COR-L47 (cell line): ENCODE data around the gene LTF.
"Not testable (repeated sequence)": the region's sequence is repeated elsewhere in the genome, so short reads cannot be mapped to it uniquely, and the experiment has no call there.

ENCODE experiments used
- DNase-seq: peaks from one replicate; lab custom pipeline; 2025; lab: John Stamatoyannopoulos, UW

The LTF gene

GRCh38 chr3:46412786-46413298 lies 51.9 kb downstream of the LTF start:
- no peak for DNase-seq

- no peak for DNase-seq
These were observed 53.4 kb downstream of the LTF start for GRCh38 chr3:46411271-46411670.

GRCh38 chr3:46410669-46411068 lies 54.0 kb downstream of the LTF start:
- DNase-seq: no peak

- DNase-seq: no peak
These were observed 54.8 kb downstream of the LTF start for GRCh38 chr3:46409739-46410489.

GRCh38 chr3:46408853-46409252 lies 55.9 kb downstream of the LTF start:
- DNase-seq: no peak

DNA sequence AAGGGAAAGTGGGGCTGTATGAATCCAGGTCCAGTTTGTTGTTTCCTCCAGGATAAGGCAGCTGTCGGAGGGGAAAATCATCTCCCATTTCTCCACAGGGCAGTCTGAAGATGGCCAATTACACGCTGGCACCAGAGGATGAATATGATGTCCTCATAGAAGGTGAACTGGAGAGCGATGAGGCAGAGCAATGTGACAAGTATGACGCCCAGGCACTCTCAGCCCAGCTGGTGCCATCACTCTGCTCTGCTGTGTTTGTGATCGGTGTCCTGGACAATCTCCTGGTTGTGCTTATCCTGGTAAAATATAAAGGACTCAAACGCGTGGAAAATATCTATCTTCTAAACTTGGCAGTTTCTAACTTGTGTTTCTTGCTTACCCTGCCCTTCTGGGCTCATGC lies 56.7 kb downstream of the LTF start:
- no peak for DNase-seq

GRCh38 chr3:46406788-46407611 lies 57.7 kb downstream of the LTF start, which contains the start of the genes CCR5AS and CCRL2:
TSS of gene CCR5AS (minus strand) at chr3:46407066.
TSS of gene CCRL2 (plus strand) at chr3:46407259. CDS start at chr3:46408080, 821 bp downstream.
- no peak for DNase-seq

GRCh38 chr3:46406443-46406787 lies 58.3 kb downstream of the LTF start:
- DNase-seq: no peak

DNA sequence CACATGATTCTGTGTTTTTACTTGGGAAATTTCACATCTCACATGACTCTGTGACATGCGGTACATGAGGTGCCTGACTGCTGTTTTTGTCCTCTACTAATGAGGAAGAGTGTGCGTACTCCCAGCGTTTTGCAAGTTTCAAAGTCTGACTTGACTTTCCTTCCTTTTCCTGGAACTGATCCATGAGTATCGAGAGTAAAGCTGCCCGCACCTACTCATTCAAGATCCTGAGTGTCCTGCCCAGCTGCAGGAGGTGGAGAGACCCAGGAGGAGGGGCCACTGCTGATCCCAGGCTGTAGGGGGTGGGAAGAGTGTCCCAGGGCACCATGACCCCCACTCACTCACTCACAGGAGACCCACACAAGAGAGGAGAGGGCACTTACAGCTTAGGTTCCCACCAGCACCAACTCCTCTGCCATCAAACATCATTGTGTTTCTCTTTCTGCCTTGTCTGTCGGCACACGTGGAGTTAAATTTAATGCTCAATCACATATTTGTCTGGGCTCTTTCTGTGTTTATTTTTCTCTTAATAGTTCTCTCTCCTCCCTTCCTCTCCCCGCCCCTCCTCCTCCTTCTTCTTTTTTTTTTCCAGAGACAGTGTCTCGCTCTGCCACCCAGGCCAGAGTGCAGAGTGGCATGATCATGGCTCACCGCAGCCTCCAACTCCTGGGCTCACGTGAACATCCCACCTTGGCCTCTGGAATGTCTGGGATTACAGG lies 59.2 kb downstream of the LTF start:
- DNase-seq: no peak

GRCh38 chr3:46402902-46403301 lies 61.8 kb downstream of the LTF start:
- DNase-seq: not testable (repeated sequence)

GRCh38 chr3:46401579-46401978 lies 63.1 kb downstream of the LTF start:
- no peak for DNase-seq

DNA sequence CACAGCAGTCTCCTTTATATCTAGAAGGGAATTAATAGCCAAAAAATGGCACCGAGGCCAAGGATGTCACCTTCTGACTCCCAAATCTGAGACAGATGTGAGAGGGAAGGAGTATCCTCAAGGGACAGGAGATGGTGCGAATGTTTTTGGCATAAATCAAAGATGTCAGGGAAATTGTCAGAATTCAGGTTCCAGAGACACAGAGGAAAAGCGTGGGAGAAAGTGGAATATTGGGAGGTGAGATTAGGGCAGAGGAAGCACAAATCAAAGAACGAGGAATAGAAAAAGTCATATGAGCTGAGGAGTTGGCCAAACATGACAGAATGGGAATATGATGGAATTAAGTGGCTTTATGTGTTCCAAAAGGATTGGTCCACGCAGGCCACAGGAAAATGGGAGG lies 63.9 kb downstream of the LTF start:
- no peak for DNase-seq

- no peak for DNase-seq
These were observed 64.5 kb downstream of the LTF start for GRCh38 chr3:46400000-46400734.

DNA sequence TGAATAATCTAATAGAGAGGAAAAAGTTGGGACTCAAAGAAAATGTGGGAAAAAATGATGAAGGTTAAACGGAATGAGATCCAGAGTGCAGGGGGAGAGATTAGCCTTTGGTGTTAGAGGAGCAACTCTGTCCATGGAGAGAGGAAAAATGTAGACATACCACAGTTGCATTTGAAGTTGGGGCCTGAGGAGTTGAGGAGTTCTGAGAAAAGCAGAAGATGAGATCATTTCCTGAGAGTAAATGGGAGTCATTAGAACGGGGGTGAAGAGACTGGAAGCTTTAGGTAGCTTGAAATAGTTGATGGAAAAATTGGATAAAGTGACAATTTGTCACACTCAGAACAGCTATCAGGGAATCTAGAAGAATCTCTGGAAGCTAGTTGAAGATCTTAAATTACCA lies 65.1 kb downstream of the LTF start:
- DNase-seq: no peak

DNA sequence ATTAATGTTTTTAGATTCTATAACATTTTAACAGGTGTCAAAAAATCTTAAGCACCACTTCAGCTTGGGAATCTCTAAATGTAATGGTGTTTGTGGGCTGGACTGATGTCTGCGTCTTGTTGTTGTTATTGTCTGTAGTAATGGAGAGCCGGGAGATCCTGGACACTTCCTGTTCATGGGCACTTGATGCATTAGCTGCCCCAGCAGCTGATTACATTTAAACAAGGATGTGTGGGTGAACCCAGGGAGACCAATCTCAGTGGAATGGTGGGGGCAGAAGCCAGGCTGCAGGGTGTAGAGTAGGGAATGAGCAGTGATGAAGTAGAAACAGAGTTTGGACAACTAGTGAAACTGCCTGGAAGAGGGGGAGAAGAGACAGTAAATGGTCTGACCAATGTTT lies 65.6 kb downstream of the LTF start:
- no peak for DNase-seq

DNA sequence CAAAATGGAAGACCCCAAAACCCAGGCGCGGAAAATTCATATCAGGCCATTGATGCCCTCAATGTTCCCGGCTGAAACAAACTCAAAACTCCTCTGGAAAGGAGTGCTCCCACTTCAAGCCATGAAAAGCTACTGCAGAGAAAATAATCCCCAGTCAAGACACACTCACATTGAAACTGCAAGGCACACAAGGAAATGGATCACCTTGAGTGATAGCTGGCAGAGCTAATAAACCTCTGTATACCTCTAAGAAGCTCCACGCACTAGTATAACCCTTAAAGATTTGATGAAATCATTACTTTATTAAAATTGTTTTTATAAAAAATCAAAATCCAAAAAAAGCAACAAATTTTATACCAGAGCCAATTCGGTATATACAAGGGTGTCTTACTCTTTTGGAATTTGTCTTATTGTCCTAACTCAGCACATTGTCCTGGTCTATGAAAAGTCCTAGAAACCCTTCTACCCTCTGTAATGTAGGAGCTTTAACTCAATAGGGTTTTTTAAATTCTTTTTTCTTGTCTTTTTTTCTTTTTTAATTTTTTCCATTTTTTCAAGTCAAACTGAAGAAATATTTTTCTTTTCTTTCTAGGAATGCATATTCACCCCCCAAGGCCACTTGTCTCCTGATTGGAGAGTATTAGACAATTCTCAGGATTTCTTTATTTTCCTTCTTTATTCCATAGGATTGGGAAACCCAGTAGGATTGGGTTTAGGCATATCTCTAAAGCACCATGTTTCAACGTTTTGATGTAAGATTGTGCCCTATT lies 66.3 kb downstream of the LTF start:
- no peak for DNase-seq

GRCh38 chr3:46397111-46397510 lies 67.6 kb downstream of the LTF start:
- no peak for DNase-seq

DNA sequence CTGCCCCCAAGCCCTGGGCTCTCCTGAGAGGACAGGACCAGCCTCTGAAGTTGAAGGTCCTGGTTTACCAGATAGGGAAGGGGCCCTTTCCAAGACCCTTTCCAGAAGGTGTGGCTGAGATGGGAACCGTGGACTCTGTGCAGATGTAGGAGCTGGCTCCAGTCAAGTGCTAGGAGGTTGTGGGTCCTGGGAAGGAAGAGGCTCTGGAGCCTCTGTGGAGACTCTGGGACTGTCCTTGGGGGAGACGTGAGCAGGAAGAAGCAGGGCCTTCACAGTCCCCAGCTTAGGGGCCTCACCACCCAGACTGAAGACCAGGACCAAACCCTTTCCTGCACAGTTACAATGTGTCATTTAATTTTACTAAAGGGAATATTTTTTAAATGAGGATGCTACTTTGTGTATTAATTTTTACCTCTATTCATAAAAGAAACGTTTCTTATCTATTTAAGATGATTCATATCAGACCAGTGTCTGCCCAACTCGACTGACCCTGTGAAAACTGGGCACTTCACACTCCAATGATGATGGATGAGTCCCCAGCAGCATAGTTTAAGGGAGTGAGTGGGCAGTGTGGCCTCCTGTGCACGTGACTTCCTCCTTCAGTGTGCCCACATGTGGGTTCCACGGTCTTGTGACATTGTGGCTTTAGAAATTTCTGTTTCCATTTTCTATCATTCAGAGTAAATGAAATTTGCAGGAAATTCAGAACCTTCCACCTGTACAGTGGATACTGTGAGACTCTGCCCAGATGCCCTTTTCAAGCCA lies 68.8 kb downstream of the LTF start:
- no peak for DNase-seq

DNA sequence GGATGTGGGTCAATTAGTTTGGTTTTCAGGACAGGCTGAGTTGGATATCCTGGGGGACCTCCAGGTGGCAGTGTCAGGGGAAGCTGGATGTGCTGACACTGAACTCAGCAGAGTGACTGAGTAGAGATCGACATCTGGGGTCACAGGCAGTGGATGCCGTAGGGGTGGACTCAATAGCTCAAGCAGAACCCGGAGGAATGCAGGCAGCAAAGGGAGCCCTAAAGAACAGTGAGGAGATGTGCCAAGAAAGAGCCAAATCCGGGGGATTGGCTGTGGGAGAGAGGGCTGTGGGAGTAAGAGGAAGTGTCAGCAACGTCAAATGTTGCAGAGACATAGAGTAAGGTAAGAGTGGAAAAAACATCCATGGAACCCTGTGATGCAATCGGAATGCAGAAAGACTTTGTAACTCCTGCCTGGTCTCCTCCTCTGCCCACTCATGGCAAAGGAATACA lies 69.5 kb downstream of the LTF start:
- no peak for DNase-seq
